Smooth muscle cell (in vitro differentiated cells): ENCODE results near the gene ACSS1. TPM values are rescaled to one million over a fixed set of nuclear protein-coding genes. Genes with fewer than 3 reads are reported as not detected.
A peak's percentile ranks its signal among the peaks of the same experiment; 100 is the strongest.

Experiments
- DNase-seq: peaks from one replicate; lab custom pipeline; 2025; ENCODE audit not compliant: unreplicated experiment; lab: John Stamatoyannopoulos, UW
- H2AFZ ChIP-seq: fragments of 200-600 bp; sonication (generic); 2 replicates; pipeline ENCODE4 v1.6.0; 2016; ENCODE audit warnings: antibody characterized with exemption, low read depth, mild to moderate bottlenecking
- H3F3A ChIP-seq: fragments of 200-600 bp; sonication (generic); 2 replicates; pipeline ENCODE4 v1.6.0; 2017; ENCODE audit warnings: antibody characterized with exemption, low read depth
- H3K27ac ChIP-seq: fragments of 200-600 bp; sonication (generic); 2 replicates; pipeline ENCODE4 v1.5.1; 2016; ENCODE audit warnings: low read depth, mild to moderate bottlenecking
- H3K27me3 ChIP-seq: fragments of 200-600 bp; sonication (generic); 2 replicates; pipeline ENCODE4 v1.6.1; 2016; ENCODE audit warnings: low read depth, mild to moderate bottlenecking
- H3K36me3 ChIP-seq: fragments of 200-600 bp; sonication (generic); 2 replicates; pipeline ENCODE4 v1.5.1; 2016; ENCODE audit warnings: low read depth
- H3K4me1 ChIP-seq: fragments of 200-600 bp; sonication (generic); 2 replicates; pipeline ENCODE4 v1.5.1; 2016; ENCODE audit warnings: low read depth
- H3K4me2 ChIP-seq: fragments of 200-600 bp; sonication (generic); 2 replicates; pipeline ENCODE4 v1.6.0; 2016; ENCODE audit warnings: mild to moderate bottlenecking
- H3K4me3 ChIP-seq: fragments of 200-600 bp; sonication (generic); 2 replicates; pipeline ENCODE4 v1.5.1; 2016; ENCODE audit warnings: mild to moderate bottlenecking
- H3K79me2 ChIP-seq: fragments of 200-600 bp; sonication (generic); 2 replicates; pipeline ENCODE4 v1.6.0; 2016; ENCODE audit warnings: low read depth, mild to moderate bottlenecking
- H3K9ac ChIP-seq: fragments of 200-600 bp; sonication (generic); 2 replicates; pipeline ENCODE4 v1.6.0; 2016; ENCODE audit warnings: low read depth
- H3K9me3 ChIP-seq: fragments of 200-600 bp; sonication (generic); replicated peaks from 2 replicates; pipeline ENCODE4 v1.5.1; 2016; ENCODE audit warnings: low read depth
- H4K20me1 ChIP-seq: fragments of 200-600 bp; sonication (generic); 2 replicates; pipeline ENCODE4 v1.6.0; 2016; ENCODE audit warnings: low read depth
- WGBS: methylation state at CpG from one replicate; pipeline ENCODE4 v1.1.7; 2016; ENCODE audit warnings: low lambda C conversion rate; 5-methylcytosine and 5-hydroxymethylcytosine counted together
- polyA plus RNA-seq: library from polyadenylated mRNA; unstranded; fragments of >200 nt; fragmentation: Nextera tagmentation; extraction: Ambion mirVana; gene quantifications from 2 replicates; pipeline ENCODE4 v1.2.1, GENCODE V29; 2016
- total RNA-seq: library from RNA; depleted of rRNA; stranded (reverse); fragments of >200 nt; gene quantifications from 2 replicates; pipeline ENCODE4 v1.2.3, GENCODE V29; 2014
- TF ChIP-seq, protein P1 (sequence below): fragments of 200-600 bp; sonication (generic); IDR thresholded peaks from 2 replicates; pipeline ENCODE4 v1.5.1; 2017; ENCODE audit warnings: borderline replicate concordance, mild to moderate bottlenecking, antibody characterized with exemption; ENCODE audit not compliant: insufficient read depth, poor library complexity, severe bottlenecking

ACSS1 gene
- total RNA-seq (0.45 and 2.8 TPM in 2 replicates), polyA plus RNA-seq (1.9 and 2.4 TPM in 2 replicates)

DNA sequence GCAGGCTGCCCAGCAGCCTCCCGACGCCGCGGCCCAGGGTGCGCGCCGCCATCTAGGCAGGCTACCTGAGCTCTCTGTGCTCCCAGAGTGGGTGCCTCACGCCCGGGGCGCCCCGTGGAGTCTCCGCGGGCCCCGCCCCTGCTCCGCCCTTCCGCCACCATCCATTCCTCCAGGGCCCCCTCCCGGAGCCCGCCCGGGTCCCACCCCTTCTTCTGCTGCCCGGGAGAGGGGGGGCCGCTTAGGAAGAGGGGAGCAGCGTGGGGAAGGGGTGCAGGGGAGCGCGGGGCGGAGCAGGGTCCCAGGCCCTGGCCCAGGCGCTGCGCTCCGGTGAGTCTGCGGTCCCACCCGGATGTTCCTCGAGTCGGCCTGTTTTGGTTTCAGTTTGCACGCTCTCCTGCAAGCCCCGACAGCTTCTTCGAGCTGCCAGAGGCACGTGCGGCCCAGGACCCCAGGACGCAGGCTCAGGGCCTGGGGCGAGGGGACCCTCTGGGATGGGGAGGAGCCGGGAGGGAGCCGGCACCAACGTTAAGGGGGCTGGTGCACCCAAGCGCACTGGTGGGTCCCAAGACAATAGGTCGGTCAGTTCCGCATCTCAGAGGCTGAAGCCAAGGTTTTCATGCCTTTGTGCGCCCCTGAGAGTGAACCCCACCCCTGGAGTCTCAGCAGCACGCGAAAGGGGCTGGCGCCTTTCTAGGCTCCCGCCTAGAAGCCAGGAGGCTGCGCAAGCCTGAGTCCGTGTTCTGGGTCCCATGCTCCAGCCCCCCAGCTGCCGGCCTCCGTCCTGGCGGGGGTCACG, at the start of gene ACSS1:
TSS of gene ACSS1 (minus strand) at position 89 of the 796 bp plus-strand sequence. CDS start at position 52, 37 bp downstream.
- H3K4me1 ChIP-seq: peaks cover 10% of the 10 kb centered on the region
- no peaks in the 10 kb centered on the region for H3K79me2 ChIP-seq
- no peaks in the 10 kb centered on the region for H3K36me3 ChIP-seq
- H3K9ac ChIP-seq: no peak within 1 kb of the TSS
- TF ChIP-seq, protein P1, sequence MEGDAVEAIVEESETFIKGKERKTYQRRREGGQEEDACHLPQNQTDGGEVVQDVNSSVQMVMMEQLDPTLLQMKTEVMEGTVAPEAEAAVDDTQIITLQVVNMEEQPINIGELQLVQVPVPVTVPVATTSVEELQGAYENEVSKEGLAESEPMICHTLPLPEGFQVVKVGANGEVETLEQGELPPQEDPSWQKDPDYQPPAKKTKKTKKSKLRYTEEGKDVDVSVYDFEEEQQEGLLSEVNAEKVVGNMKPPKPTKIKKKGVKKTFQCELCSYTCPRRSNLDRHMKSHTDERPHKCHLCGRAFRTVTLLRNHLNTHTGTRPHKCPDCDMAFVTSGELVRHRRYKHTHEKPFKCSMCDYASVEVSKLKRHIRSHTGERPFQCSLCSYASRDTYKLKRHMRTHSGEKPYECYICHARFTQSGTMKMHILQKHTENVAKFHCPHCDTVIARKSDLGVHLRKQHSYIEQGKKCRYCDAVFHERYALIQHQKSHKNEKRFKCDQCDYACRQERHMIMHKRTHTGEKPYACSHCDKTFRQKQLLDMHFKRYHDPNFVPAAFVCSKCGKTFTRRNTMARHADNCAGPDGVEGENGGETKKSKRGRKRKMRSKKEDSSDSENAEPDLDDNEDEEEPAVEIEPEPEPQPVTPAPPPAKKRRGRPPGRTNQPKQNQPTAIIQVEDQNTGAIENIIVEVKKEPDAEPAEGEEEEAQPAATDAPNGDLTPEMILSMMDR: no peak
- peak within 1 kb of the TSS; percentile 96 for H3K4me2 ChIP-seq
- DNase-seq: no peak
- peaks cover 89% of the 10 kb centered on the region for H3K27me3 ChIP-seq
- WGBS: 24% methylated on average over 22 of the region's 56 CpGs
- no peaks in the 10 kb centered on the region for H3K9me3 ChIP-seq
- peak within 1 kb of the TSS; percentile 79 for H2AFZ ChIP-seq
- peak within 1 kb of the TSS; percentile 70 for H3K4me3 ChIP-seq
- no peak within 1 kb of the TSS for H3K27ac ChIP-seq
- H4K20me1 ChIP-seq: no peaks in the 10 kb centered on the region
- H3F3A ChIP-seq: no peaks in the 10 kb centered on the region

DNA sequence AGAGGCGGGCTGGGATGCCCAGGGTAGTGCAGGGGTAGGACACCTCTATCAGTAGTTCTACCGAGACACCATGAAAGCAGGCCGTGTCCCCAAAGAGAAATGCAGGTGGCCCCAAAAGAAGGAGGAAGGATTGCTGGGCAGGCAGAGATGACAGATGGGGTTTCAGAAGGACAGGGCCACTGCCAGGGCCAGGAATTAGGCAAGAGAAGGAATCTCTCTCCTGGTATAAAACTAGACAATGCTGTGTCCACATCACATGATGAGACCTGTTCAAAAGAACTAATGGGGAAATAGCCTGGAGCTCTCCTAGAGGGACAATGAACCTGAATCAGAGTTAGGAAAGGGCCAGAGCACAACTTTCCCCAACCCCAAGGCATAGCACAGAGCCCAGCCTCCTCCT, 45.6 kb upstream of the ACSS1 start:
- TF ChIP-seq, protein P1: no peak
- Histone ChIP-seq H4K20me1 (no peaks in the 10 kb centered on the region), H3K9ac (no peak overlapping the region), H3K27me3 (peaks cover 5% of the 10 kb centered on the region), H3K36me3 (no peaks in the 10 kb centered on the region), H3K4me1 (no peaks in the 10 kb centered on the region), H3K9me3 (no peaks in the 10 kb centered on the region), H3K4me2 (no peak overlapping the region), H2AFZ (no peak overlapping the region), H3K79me2 (no peaks in the 10 kb centered on the region), H3F3A (no peaks in the 10 kb centered on the region), H3K4me3 (no peak overlapping the region), H3K27ac (no peak overlapping the region)
- 94% methylated on average over 3 of the region's 3 CpGs for WGBS
- no peak for DNase-seq

DNA sequence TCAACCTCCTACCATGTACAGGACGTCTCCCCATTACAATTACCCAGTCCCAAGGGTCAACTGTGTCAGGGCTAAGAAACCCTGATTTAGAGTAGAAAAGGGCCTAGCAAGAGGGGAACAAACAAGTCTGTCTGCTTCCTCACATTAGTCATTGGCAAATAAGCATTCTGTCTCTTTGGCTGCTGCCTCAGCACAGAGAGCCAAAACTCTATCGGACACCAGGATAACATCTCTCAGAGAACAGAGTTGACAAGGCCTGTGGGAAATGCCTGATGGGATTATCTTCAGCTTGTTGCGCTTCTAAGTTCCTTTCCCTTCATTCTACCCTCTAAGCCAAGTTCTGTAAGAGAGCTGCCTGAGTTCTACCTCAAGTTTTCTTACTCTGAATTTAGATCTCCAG, 43.0 kb upstream of the ACSS1 start:
- Histone ChIP-seq H3K4me2 (no peak overlapping the region), H3K9me3 (no peaks in the 10 kb centered on the region), H3K36me3 (no peaks in the 10 kb centered on the region), H3K27me3 (peaks cover 14% of the 10 kb centered on the region), H2AFZ (no peak overlapping the region), H3K9ac (no peak overlapping the region), H3K4me3 (no peak overlapping the region), H3K4me1 (no peaks in the 10 kb centered on the region), H4K20me1 (no peaks in the 10 kb centered on the region), H3F3A (no peaks in the 10 kb centered on the region), H3K79me2 (no peaks in the 10 kb centered on the region), H3K27ac (no peak overlapping the region)
- no peak for DNase-seq
- TF ChIP-seq, protein P1: no peak
- 87% methylated on average over 3 of the region's 3 CpGs for whole genome bisulfite sequencing
